Endothelial cell of umbilical vein (primary cell): ENCODE data around the gene SELENBP1.

Experiments
- GATA2 ChIP-seq: IDR thresholded peaks from 2 replicates; pipeline ENCODE4 v1.7.0; 2011; ENCODE audit warnings: low read depth, mild to moderate bottlenecking, moderate library complexity, mixed read lengths, low read length; ENCODE audit not compliant: insufficient read length, insufficient read depth
- TF ChIP-seq, protein P1 (sequence below), 2 donors: IDR thresholded peaks; 1 replicate in 1 of 2; 2 replicates in 1 of 2; pipeline ENCODE4 v1.5.1; 2011; ENCODE audit warnings: low read length in 2 of 2, mild to moderate bottlenecking in 2 of 2, moderate library complexity in 2 of 2, control low read depth in 1 of 2, inconsistent platforms in 1 of 2, low read depth in 1 of 2; ENCODE audit not compliant: insufficient read depth in 1 of 2; ENCODE audit errors: extremely low read depth in 1 of 2
- TF ChIP-seq, protein P2 (sequence below): IDR thresholded peaks from 2 replicates; pipeline ENCODE4 v1.6.1; 2011; ENCODE audit not compliant: insufficient read depth, insufficient read length

DNA sequence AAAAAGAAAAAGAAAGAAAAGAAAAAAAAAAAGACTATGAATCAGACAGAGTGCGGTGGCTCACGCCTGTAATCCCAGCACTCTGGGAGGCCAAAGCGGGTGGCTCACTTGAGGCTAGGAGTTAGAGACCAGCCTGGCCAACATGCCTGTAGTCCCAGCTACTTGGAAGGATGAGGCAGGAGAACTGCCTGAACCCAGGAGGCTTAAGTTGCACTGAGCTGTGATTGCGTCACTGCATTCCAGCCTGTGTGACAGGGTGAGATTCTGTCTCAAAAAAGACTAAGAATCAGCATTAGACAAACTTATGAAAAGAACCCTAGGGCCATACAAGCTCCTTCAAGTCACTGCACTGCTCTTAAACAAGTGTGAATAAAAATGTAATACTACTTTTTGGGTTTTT, 43.7 kb upstream of the SELENBP1 start:
- TF ChIP-seq, protein P1, sequence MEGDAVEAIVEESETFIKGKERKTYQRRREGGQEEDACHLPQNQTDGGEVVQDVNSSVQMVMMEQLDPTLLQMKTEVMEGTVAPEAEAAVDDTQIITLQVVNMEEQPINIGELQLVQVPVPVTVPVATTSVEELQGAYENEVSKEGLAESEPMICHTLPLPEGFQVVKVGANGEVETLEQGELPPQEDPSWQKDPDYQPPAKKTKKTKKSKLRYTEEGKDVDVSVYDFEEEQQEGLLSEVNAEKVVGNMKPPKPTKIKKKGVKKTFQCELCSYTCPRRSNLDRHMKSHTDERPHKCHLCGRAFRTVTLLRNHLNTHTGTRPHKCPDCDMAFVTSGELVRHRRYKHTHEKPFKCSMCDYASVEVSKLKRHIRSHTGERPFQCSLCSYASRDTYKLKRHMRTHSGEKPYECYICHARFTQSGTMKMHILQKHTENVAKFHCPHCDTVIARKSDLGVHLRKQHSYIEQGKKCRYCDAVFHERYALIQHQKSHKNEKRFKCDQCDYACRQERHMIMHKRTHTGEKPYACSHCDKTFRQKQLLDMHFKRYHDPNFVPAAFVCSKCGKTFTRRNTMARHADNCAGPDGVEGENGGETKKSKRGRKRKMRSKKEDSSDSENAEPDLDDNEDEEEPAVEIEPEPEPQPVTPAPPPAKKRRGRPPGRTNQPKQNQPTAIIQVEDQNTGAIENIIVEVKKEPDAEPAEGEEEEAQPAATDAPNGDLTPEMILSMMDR (IDR thresholded peaks at IDR 0.05; ENCODE audit: extremely low read depth in 1 of 2, insufficient read depth in 1 of 2, low read depth in 1 of 2, low read length in 2 of 2), result no peak
- TF ChIP-seq GATA2, result no peak
- TF ChIP-seq, protein P2, sequence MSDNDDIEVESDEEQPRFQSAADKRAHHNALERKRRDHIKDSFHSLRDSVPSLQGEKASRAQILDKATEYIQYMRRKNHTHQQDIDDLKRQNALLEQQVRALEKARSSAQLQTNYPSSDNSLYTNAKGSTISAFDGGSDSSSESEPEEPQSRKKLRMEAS, result no peak
